MG63 (cell line): ENCODE measurements around the gene GRID1. TPM values are rescaled to one million over a fixed set of nuclear protein-coding genes. Genes with fewer than 3 reads are reported as not detected.

Experiments used
- DNase-seq: peaks from one replicate; pipeline ENCODE4 v3.0.0-alpha.2; 2020
- H3K27me3 ChIP-seq: fragments of 250-450 bp; sonication (Bioruptor Pico); 2 replicates; pipeline ENCODE4 v1.5.1; 2020; ENCODE audit warnings: mild to moderate bottlenecking, moderate library complexity
- H3K36me3 ChIP-seq: fragments of 250-450 bp; sonication (Bioruptor Pico); 2 replicates; pipeline ENCODE4 v1.5.1; 2020; ENCODE audit warnings: mild to moderate bottlenecking, moderate library complexity
- H3K4me3 ChIP-seq: fragments of 250-450 bp; sonication (Bioruptor Pico); 2 replicates; pipeline ENCODE4 v1.5.1; 2020; ENCODE audit warnings: mild to moderate bottlenecking, moderate library complexity
- H3K9me3 ChIP-seq: fragments of 250-450 bp; sonication (Bioruptor Pico); 2 replicates; pipeline ENCODE4 v1.5.1; 2020; ENCODE audit warnings: mild to moderate bottlenecking, moderate library complexity
- total RNA-seq: library from RNA; depleted of rRNA; stranded (reverse); fragments of >200 nt; shearing (Covaris generic); gene quantifications from 2 replicates; pipeline ENCODE4 v1.2.3, GENCODE V29; 2014; ENCODE audit warnings: low replicate concordance

The GRID1 gene
- total RNA-seq, 1 experiment from 2014 or later: 0.10 TPM

DNA sequence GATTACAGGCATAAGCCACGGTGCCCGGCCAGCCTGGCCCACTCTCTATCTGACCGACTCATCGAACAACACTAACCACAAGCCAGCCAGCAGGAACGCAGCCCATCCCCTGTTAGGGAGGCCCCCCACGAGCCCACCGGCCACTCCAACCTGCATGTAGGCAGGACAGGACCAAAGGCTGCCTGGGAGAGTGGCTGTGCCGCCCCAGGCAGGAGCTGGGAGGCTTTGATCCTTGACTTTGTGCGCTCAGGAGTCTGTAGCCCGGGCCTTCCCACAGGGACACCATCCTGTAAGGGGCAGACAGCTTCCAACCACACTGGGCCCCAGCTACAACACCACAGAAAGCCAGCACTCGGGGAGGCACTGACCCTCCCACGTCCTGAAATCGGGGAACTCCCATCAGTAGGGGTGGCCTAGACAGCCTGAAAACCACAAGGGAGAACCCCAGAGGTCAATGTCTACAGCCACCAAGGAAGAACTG, 29.4 kb downstream of the GRID1 start:
- no peak for DNase-seq
- Histone ChIP-seq H3K36me3 (no peaks in the 10 kb centered on the region), H3K9me3 (no peaks in the 10 kb centered on the region), H3K4me3 (no peak overlapping the region), H3K27me3 (no peaks in the 10 kb centered on the region)

DNA sequence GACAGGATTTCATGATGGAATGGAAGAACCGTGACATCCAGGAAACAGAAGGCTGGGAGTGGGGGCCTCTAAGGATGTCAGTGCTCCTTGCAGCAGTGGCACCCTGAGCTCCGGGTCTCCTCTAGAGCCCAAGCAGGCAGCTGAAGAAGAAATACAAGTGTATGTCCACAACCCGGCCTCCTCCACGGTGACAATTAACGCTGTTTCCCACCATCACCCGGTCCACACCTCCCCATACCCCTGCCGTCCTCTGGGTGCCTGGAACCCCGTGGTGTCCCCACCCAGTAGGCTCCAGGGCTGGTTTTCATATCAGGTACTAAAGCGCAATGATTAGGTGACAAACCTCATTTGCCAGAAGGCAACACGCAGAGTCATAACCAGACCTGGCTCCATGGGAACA, 30.3 kb downstream of the GRID1 start:
- no peak for DNase-seq
- H3K4me3 ChIP-seq: no peak overlapping the region
- no peaks in the 10 kb centered on the region for H3K9me3 ChIP-seq
- H3K27me3 ChIP-seq: no peaks in the 10 kb centered on the region
- H3K36me3 ChIP-seq: no peaks in the 10 kb centered on the region

DNA sequence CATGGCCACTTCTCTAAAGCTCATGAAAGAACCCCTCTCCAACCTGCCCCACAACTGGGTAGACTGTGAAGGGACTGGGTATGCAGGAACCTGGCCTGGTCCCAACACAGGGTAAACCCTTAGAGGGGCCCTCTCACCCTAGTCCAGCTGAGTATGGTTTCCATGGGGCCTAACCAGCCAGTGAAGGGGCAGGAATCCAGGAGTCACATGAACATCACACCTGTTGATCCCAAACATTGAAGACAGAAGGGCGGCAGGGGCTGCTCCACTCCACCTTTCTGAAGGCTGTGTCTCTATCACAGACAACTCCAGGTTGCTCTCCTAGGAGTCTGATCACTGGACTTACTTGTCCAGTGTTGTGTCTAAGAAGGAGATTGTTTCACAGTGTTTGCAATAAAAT, 30.8 kb downstream of the GRID1 start:
- Histone ChIP-seq H3K27me3 (no peaks in the 10 kb centered on the region), H3K9me3 (no peaks in the 10 kb centered on the region), H3K36me3 (no peaks in the 10 kb centered on the region), H3K4me3 (no peak overlapping the region)
- no peak for DNase-seq

DNA sequence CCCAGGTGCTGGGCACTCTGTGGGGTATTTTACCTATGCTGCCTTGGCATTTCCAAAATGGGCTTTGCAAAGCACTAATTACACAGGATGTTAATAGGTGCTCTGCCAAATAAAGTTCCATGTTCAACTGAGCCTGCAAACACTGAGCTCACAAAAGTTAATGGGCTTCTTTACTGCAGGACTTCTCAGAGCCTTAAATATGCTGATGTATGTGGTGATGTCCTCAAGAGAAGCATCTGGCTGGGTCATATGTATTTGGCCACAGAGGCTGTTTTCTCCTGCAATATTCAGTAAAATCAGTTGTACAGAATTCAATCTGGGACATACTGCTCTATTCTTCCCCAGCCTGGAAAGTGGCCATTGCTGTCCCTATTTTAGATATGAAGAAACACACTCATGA, 31.3 kb downstream of the GRID1 start:
- no peak for DNase-seq
- Histone ChIP-seq H3K27me3 (no peaks in the 10 kb centered on the region), H3K4me3 (no peak overlapping the region), H3K36me3 (no peaks in the 10 kb centered on the region), H3K9me3 (no peaks in the 10 kb centered on the region)

DNA sequence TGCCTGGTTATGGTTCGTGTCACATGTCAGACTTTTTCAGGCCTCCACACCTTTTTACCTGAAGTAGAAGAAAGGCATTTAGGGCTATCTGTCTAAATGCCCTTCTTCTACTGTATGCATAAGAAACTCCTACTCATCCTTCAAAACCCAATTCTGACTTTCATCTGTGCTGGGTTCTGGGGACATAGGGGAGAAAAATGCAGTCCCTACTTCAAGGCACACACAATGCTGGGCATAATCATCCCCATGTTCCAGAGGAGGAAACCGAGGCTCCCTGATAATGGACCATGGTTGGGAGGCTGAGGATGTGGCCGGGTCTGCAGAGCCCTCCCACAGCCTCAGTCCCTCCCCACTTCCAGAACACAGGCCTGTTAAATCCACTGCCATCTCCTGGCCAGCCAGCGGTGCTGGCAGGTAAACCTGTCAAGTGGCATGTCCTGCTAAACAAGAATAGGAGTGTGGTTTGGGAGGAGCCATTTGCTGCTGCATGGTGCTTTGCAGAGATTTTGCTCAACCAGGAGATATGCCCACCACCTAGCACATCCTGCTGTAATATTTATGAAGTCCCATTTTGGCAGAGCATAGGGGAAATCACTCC, 32.0 kb downstream of the GRID1 start:
- H3K9me3 ChIP-seq: no peaks in the 10 kb centered on the region
- no peak for DNase-seq
- H3K36me3 ChIP-seq: no peaks in the 10 kb centered on the region
- no peak overlapping the region for H3K4me3 ChIP-seq
- H3K27me3 ChIP-seq: no peaks in the 10 kb centered on the region

DNA sequence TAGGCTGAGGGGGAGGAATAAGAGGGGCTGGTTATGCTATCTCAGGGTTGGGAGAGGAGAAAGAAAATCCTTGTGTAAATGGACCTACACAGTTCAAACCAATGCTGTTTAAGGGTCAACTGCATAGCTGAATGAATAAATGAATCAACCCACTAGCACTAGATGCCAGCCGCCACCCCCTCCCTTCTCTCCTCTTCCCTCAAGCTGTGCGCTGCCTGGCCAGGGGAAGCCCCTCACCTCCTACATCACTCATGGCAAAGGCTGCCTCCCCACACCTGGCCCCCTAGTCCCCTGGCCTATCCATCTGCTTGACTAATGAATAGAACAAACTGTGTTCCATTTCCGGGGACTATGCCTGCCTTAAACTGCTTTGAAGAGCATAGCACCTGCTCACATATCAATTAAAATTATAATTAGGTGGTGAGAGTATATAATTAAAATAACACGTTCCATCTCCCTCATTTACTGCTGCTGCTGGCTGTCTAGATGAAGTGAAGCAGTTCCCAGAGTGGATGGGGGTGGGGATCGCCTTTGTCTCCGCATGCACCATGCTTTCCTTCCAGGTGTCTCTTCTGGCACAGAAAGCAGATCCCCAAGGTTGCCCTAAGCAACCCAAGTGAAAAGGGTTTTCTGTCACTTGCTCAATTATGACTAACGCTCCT, 32.6 kb downstream of the GRID1 start:
- DNase-seq: no peak
- Histone ChIP-seq H3K27me3 (no peaks in the 10 kb centered on the region), H3K36me3 (no peaks in the 10 kb centered on the region), H3K4me3 (no peak overlapping the region), H3K9me3 (no peaks in the 10 kb centered on the region)

DNA sequence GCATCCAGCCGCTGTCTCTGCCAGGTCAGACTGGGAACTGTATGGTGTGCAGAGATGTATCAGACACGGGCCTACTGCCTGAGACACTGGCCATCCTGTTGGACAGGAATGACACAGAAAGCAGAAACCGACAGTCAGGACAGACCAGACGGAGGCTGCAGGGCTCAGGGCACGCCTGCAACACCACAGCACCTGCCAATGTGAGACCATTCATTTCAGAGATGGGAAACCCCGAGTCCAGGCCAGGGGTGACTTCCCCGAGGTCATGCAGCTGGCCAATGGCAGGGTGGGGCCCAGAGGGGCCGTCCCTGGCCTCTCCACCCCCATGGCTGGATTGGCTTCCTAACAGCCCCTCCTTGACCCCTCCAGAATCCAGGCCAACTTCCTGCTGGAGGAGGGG, 34.7 kb downstream of the GRID1 start:
- no peak overlapping the region for H3K4me3 ChIP-seq
- H3K36me3 ChIP-seq: no peaks in the 10 kb centered on the region
- H3K9me3 ChIP-seq: no peaks in the 10 kb centered on the region
- no peaks in the 10 kb centered on the region for H3K27me3 ChIP-seq
- DNase-seq: no peak

DNA sequence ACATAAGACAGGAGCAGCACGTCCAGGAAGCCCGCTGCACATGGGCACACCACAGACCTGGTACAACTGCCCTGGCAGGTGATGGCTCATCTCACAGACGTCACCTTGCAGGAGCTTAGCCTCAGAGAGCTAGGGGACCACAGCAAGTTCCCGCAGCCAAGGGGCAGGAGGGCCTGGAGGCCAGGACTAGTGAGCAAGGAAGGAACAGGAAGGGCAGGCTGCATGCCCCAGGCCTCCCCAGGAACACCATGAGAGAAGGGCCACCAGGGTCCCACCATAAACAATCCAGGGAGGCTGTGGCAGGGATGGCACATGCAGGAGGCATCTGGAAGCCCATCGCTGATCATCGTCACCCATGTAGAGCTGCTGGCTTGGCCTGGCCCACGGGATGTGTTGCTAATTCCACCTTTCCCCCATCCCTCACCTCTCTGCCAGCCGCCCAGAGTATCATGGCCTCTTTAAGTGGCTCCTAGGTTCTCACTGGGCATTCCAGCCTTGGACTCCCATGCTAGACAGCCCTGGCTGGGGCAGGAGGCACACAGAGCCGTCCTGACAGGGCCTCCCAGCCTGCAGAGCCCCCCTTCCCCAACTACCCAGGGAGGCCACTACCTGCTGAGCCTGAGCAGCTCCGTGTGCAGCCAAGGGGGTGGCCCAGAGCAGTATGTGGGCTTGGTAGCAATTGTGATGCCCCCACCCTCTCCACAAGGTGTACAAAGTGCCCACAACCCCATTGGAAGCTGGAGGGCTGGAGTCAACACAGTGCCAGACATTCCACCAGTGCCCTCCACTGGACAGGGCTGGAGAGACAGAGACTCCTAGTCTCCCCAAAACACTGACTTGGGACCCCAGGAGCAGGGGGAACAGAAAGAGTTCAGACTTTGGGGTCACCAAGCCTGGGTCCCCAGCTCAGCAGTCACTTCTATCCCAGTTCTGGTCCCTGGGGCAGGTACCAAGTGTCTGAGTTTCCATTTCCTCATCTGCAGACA, 35.5 kb downstream of the GRID1 start:
- Histone ChIP-seq H3K36me3 (no peaks in the 10 kb centered on the region), H3K9me3 (no peaks in the 10 kb centered on the region)
- DNase-seq: no peak

DNA sequence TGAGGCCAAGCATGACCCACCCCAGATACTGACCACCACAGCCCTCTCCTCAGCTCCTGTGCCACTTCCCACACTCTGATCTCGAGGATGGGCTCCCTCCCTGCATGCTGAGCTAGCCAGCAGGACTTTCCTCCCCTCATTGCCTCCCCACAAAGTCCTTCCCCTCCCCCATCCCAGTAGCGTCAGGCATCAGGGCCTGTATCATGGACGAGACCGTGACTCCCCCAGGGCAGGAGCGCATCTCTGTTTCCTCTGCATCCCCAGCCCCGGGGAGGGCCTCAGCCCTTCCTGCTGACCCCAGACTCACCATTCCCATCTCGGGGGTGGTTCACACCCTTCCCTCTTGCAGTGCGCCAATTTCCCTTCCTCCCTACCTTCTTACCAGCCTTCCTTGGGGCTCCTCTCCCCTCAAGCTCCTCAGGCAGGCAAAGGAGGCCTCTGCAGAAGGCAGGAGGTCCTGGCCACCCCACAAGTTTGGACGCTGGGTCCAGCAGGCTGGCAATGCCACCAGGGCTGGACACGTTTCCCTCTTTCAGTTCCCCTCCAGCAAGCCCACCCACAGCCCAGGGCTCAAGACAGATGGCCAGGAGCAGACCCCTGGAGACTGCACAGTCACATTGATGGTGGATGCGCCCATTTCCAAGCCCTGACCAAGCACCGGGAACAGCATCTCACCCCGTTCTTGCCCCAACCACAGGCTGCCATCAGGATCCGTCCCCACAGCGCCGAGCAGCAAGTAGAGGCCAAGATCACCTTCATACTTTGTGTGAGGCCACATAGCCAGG, 36.5 kb downstream of the GRID1 start:
- Histone ChIP-seq H3K36me3 (no peaks in the 10 kb centered on the region), H3K9me3 (no peaks in the 10 kb centered on the region), H3K27me3 (no peaks in the 10 kb centered on the region; the same call in 1 of the 2 replicates), H3K4me3 (no peak overlapping the region)
- no peak for DNase-seq

More for the DNA sequence above, 35.5 kb downstream of the GRID1 start:
- H3K27me3 ChIP-seq: no peaks in the 10 kb centered on the region
- no peak overlapping the region for H3K4me3 ChIP-seq

DNA sequence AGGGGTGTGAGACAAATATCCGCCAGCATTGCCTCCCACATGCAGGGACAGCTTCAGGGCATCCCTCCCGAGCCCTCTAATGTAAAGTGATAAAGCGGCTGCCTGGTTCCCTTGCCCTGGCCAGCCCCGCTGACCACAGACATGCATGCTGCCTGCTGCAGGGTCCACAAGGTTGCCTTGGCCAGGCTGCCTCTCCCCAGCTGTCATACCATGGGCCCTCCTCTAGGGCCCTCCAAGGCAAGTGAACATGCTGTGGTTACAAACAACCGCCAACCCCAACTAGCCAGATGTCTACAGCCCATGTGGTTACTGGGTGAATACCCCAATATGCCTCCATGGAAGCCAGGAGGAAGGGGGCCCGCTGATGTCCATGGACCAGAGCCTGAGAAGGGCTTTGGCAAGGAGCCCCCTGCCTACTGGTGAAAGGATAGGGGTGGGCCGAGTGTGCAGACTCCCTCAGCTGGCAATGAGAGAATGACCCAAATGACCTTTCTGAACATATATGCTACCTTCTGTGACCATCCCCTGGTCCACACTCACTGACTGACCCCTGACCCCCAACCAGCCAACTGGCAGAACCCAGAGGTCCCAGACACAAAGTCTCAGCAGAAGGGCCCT, 37.4 kb downstream of the GRID1 start:
- no peak overlapping the region for H3K4me3 ChIP-seq
- no peaks in the 10 kb centered on the region for H3K9me3 ChIP-seq
- DNase-seq: no peak
- H3K27me3 ChIP-seq: no peaks in the 10 kb centered on the region; the same call in 1 of the 2 replicates
- no peaks in the 10 kb centered on the region for H3K36me3 ChIP-seq

DNA sequence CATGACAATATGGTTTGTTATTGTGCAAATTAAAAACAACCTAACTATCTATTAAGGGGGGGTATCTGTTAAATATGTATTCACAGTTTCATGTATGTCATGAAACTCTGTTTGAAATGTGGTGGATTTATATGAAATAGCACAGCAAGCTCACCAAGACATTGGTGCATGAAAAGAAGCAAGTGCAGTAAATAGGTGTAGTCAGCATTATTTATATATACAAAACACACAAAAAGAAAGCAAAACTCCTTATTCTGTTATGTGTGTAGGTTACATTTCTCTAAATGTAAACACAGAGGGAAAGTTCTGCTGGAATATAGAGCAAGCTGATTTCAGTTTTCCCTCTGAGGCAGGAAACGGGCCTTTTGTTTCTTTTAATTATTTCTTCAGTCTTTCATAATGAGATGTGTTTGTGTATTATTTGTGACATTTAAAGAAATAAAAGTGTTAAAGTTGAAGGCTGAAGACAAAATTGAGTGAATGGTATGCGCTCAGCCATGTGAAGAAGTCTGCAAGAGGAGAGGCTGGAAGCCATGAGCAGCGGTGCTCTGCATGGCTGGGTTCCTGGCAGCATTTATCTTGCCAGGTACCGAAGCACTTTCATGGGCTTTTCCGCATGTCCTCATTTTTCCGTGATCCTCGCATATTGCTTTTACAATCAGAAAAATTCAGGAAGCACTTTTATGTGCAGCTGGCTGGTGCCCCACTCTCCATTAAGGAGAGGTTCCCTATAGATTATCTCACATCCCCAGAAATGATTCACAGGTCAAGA, 38.5 kb downstream of the GRID1 start:
- no peaks in the 10 kb centered on the region for H3K36me3 ChIP-seq
- H3K27me3 ChIP-seq: peaks cover 1% of the 10 kb centered on the region
- H3K4me3 ChIP-seq: no peak overlapping the region
- no peak for DNase-seq
- no peaks in the 10 kb centered on the region for H3K9me3 ChIP-seq

DNA sequence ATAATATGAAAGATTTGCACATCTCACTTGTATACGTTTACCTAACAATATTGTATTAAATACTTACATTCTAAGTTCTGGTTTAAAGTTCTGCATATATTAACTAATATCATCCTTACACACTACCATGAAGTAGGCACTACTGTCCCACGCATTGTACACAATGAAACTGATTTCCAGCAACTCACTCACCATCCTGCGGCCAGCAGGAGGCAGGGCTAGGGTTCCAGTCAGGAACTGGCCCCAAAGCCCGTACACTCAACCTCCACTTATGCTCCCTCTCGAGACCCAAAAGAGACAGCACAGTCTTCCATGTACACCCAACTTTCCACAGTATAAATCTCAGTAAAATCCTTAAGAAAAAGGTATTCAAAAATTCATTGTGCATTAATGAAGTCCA, 41.4 kb downstream of the GRID1 start:
- DNase-seq: no peak
- H3K36me3 ChIP-seq: no peaks in the 10 kb centered on the region
- peaks cover 2% of the 10 kb centered on the region for H3K27me3 ChIP-seq
- H3K4me3 ChIP-seq: no peak overlapping the region
- H3K9me3 ChIP-seq: no peaks in the 10 kb centered on the region

DNA sequence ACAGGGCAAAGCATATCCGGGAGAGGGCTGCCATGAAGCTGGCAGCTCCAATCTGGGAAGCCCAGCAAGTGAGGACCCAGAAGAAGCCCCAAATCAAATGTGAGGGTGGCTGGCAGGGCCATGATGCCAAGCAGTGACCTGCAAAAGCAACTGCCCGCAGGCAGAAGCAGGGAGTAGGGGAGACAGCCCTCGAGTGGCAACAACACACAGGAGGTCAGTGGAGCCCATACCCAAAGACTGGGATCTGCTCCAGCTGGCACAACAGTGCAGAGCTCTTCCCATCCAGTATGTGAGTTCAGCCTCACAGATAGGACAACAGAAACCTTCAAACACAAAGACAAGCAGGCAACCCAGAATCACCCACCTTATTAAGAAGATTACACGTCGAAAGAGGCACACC, 45.0 kb downstream of the GRID1 start:
- Histone ChIP-seq H3K4me3 (no peak overlapping the region), H3K36me3 (no peaks in the 10 kb centered on the region), H3K9me3 (no peaks in the 10 kb centered on the region), H3K27me3 (peaks cover 2% of the 10 kb centered on the region)
- no peak for DNase-seq

DNA sequence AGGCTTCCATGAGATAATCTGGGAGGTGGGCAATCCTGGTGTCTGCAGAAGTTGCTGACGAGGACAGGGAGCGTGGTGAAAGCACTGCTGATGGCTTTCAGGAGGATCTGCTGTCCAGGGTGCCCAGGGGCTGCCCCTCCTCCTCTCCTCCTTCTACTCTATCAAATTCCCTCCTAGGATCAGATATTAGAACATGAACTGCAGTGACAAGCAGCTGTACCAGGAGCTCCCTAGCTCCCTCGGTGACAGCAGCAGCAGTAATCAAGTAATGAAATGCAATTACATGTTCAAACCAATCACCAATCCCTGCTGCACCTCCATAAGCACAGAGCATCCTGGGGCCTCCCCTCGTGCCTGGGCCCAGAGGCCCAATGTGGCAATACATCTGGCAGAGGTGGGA, 46.9 kb downstream of the GRID1 start:
- Histone ChIP-seq H3K36me3 (no peaks in the 10 kb centered on the region), H3K4me3 (no peak overlapping the region), H3K9me3 (no peaks in the 10 kb centered on the region), H3K27me3 (peaks cover 2% of the 10 kb centered on the region; the same call in 1 of the 2 replicates)
- DNase-seq: no peak

DNA sequence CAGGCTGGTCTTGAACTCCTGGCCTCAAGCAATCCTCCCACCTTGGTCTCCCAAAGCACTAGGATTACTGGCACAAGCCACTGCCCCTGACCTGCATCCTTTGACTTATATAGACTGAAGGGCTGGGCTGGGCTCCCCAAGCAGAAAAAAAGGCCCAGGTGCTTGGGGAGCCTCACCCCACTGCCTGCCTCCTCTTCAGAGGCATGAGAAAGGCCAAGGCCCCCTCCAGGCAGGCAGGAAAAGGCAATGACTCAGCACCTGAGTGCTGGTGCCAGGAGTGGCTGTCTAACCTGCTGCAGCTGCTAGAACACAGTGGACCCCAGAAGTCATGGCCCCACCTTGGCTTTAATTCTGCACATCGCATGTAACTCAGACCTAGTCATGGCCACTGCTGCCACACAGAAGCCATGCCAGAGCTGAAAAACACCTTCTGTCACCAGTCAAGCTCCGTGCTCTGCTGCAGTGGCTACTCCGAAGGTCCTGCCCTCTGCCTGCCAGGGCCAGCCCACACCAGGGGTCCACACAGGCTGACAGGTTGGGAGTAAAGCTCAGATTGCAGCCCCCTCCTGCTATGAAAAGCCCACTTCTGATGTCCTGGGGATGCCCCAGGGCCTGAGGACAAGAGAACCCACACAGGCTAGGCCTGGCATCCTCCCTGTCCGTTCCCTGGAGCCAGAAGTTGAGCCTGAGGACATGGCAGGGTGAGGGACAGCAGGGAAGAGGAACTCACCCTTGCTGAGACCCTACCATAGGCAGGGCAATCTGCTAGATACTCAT, 48.5 kb downstream of the GRID1 start:
- peak; percentile 21 for DNase-seq
- no peak overlapping the region for H3K4me3 ChIP-seq
- H3K36me3 ChIP-seq: no peaks in the 10 kb centered on the region
- no peaks in the 10 kb centered on the region for H3K9me3 ChIP-seq
- peaks cover 1% of the 10 kb centered on the region; the same call in 1 of the 2 replicates for H3K27me3 ChIP-seq
